ENCODE measurements around the gene TRABD2B. TPM values are rescaled to one million over a fixed set of nuclear protein-coding genes. Genes with fewer than 3 reads are reported as not detected.

TRABD2B gene
- total and polyA plus RNA-seq, 2 of the 13 experiments (the other 11 are each of a cell fraction or from before 2014, with no cell fraction given): 0.04 TPM; not detected in 1

- no peak for TF ChIP-seq E2F2 (CRISPR knock-in tag; IDR thresholded peaks at IDR 0.05; ENCODE audit: borderline replicate concordance)
- no peak for TF ChIP-seq KDM1A (CRISPR knock-in tag; IDR thresholded peaks at IDR 0.05)
- TF ChIP-seq FOSL2 (CRISPR knock-in tag; IDR thresholded peaks at IDR 0.05): peak; percentile 82
- TF ChIP-seq TRIM22 (IDR thresholded peaks at IDR 0.05): no peak
- TF ChIP-seq ZFP37 (CRISPR knock-in tag; IDR thresholded peaks at IDR 0.05; ENCODE audit: borderline replicate concordance): 0 out of 2 replicates have a peak, but pooled peaks have one; percentile 38
- no peak for TF ChIP-seq SMARCE1 (IDR thresholded peaks at IDR 0.05; ENCODE audit: borderline replicate concordance)
- TF ChIP-seq NR0B2 (CRISPR knock-in tag; IDR thresholded peaks at IDR 0.05): no peak
- TF ChIP-seq ZFP82 (CRISPR knock-in tag; IDR thresholded peaks at IDR 0.05; ENCODE audit: borderline replicate concordance): no peak
- TF ChIP-seq ZBTB7B (CRISPR knock-in tag; IDR thresholded peaks at IDR 0.05): no peak
- TF ChIP-seq CTCF (CRISPR knock-in tag; IDR thresholded peaks at IDR 0.05): no peak
- peak; percentile 58; the same call in 1 of the 2 replicates for TF ChIP-seq MIER2 (CRISPR knock-in tag; IDR thresholded peaks at IDR 0.05)
- TF ChIP-seq SMC3 (IDR thresholded peaks at IDR 0.05; ENCODE audit: low read length): no peak; the same call in 1 of the 2 replicates
- no peak for TF ChIP-seq PRDM10 (CRISPR knock-in tag; IDR thresholded peaks at IDR 0.05; ENCODE audit: low read depth)
- no peak for TF ChIP-seq CAMTA2 (CRISPR knock-in tag; IDR thresholded peaks at IDR 0.05; ENCODE audit: borderline replicate concordance)
- TF ChIP-seq LCORL (IDR thresholded peaks at IDR 0.05): no peak
- TF ChIP-seq LCORL (CRISPR knock-in tag; IDR thresholded peaks at IDR 0.05): peak; percentile 42; the same call in 1 of the 2 replicates
- peak; percentile 32; the same call in 1 of the 2 replicates for TF ChIP-seq TFDP1 (CRISPR knock-in tag; IDR thresholded peaks at IDR 0.05; ENCODE audit: borderline replicate concordance)
- 0 out of 2 replicates have a peak, but pooled peaks have one; percentile 43 for TF ChIP-seq ZNF772 (CRISPR knock-in tag; IDR thresholded peaks at IDR 0.05)
- no peak for TF ChIP-seq SMAD3 (CRISPR knock-in tag; IDR thresholded peaks at IDR 0.05)
These were observed 131.2 kb downstream of the TRABD2B start (continued) for GRCh38 chr1:47865881-47866535.
